ENCODE measurements around the gene RAB8B. TPM values are rescaled to one million over a fixed set of nuclear protein-coding genes. Genes with fewer than 3 reads are reported as not detected.

The RAB8B gene
- total RNA-seq, 2 donors from 2014 or later: 21.9 to 28.8 TPM

- Histone ChIP-seq H3K9me3 (ENCODE audit: control insufficient read depth, low read length) (no peaks in the 10 kb centered on the region), H3K9ac (ENCODE audit: extremely low read depth, low read length, poor library complexity, severe bottlenecking) (peak overlapping the region; percentile 82), H3K36me3 (ENCODE audit: control insufficient read depth, insufficient read depth, low read length) (peaks cover 12% of the 10 kb centered on the region), H3K27me3 (ENCODE audit: control insufficient read depth, insufficient read depth, low read length, poor library complexity, severe bottlenecking) (no peaks in the 10 kb centered on the region), H3K4me3 (ENCODE audit: low read length) (peak overlapping the region; percentile 92), H3K4me1 (ENCODE audit: control insufficient read depth, insufficient read depth, low read length) (no peaks in the 10 kb centered on the region), H3K27ac (ENCODE audit: low read depth, low read length) (peak overlapping the region; percentile 83)
- Mint-ChIP-seq H3K27ac (peak overlapping the region; percentile 92), H3K27me3 (ENCODE audit: insufficient read depth) (no peaks in the 10 kb centered on the region), H3K36me3 (ENCODE audit: low read depth) (peaks cover 9% of the 10 kb centered on the region), H3K9me3 (no peaks in the 10 kb centered on the region), H3K4me1 (peaks cover 6% of the 10 kb centered on the region), H3K4me3 (peak overlapping the region; percentile 99)
- 9 to 18% methylated on average over 11 to 18 of the region's 18 CpGs for WGBS, 2 experiments (ENCODE audit: insufficient coverage in 1 of 2, insufficient read length in 1 of 2)
- TF ChIP-seq CTCF (conservative IDR thresholded peaks at IDR 0.05): peak; percentile 40
- peak; percentile 80 for DNase-seq
Observed at GRCh38 chr15:63157891-63158431, 31.4 kb upstream of the RAB8B start.

GRCh38 chr15:63160638-63161037, 28.8 kb upstream of the RAB8B start:
- Histone ChIP-seq H3K27ac (ENCODE audit: low read depth, low read length) (no peak overlapping the region), H3K9me3 (ENCODE audit: control insufficient read depth, low read length) (no peaks in the 10 kb centered on the region), H3K4me1 (ENCODE audit: control insufficient read depth, insufficient read depth, low read length) (no peaks in the 10 kb centered on the region), H3K27me3 (ENCODE audit: control insufficient read depth, insufficient read depth, low read length, poor library complexity, severe bottlenecking) (no peaks in the 10 kb centered on the region), H3K36me3 (ENCODE audit: control insufficient read depth, insufficient read depth, low read length) (no peaks in the 10 kb centered on the region), H3K9ac (ENCODE audit: extremely low read depth, low read length, poor library complexity, severe bottlenecking) (no peak overlapping the region), H3K4me3 (ENCODE audit: low read length) (no peak overlapping the region)
- H3K4me1 Mint-ChIP-seq: peaks cover 14% of the 10 kb centered on the region
- H3K27ac Mint-ChIP-seq: no peak overlapping the region
- TF ChIP-seq CTCF (conservative IDR thresholded peaks at IDR 0.05): no peak
- H3K9me3 Mint-ChIP-seq: no peaks in the 10 kb centered on the region
- DNase-seq: no peak
- peaks cover 2% of the 10 kb centered on the region for H3K36me3 Mint-ChIP-seq (ENCODE audit: low read depth)
- H3K27me3 Mint-ChIP-seq (ENCODE audit: insufficient read depth): no peaks in the 10 kb centered on the region
- H3K4me3 Mint-ChIP-seq: no peak overlapping the region

GRCh38 chr15:63163217-63163616, 26.2 kb upstream of the RAB8B start:
- no peak for DNase-seq
- no peaks in the 10 kb centered on the region for H3K9me3 ChIP-seq (ENCODE audit: control insufficient read depth, low read length)
- 64 to 88% methylated on average over 2 to 4 of the region's 4 CpGs for WGBS, 2 experiments (ENCODE audit: insufficient coverage in 1 of 2, insufficient read length in 1 of 2)
- no peaks in the 10 kb centered on the region for H3K36me3 ChIP-seq (ENCODE audit: control insufficient read depth, insufficient read depth, low read length)
- H3K27me3 ChIP-seq (ENCODE audit: control insufficient read depth, insufficient read depth, low read length, poor library complexity, severe bottlenecking): no peaks in the 10 kb centered on the region
- Mint-ChIP-seq H3K27me3 (ENCODE audit: insufficient read depth) (no peaks in the 10 kb centered on the region), H3K4me3 (no peak overlapping the region), H3K36me3 (ENCODE audit: low read depth) (peaks cover 2% of the 10 kb centered on the region), H3K27ac (no peak overlapping the region), H3K9me3 (no peaks in the 10 kb centered on the region), H3K4me1 (peaks cover 7% of the 10 kb centered on the region)
- TF ChIP-seq CTCF (conservative IDR thresholded peaks at IDR 0.05): no peak
- H3K9ac ChIP-seq (ENCODE audit: extremely low read depth, low read length, poor library complexity, severe bottlenecking): no peak overlapping the region
- peak overlapping the region; percentile 84 for H3K27ac ChIP-seq (ENCODE audit: low read depth, low read length)
- no peaks in the 10 kb centered on the region for H3K4me1 ChIP-seq (ENCODE audit: control insufficient read depth, insufficient read depth, low read length)
- no peak overlapping the region for H3K4me3 ChIP-seq (ENCODE audit: low read length)
